Breast epithelium (tissue), 4 donors: ENCODE results near the gene ARSD. TPM values are rescaled to one million over a fixed set of nuclear protein-coding genes. Genes with fewer than 3 reads are reported as not detected.

Experiments used
- DNase-seq, 2 donors: peaks; one replicate each; pipeline ENCODE4 v3.0.0-alpha.2; 2019; ENCODE audit warnings: low spot score in 2 of 2
- H3K27ac ChIP-seq, 2 donors: fragments of 200-600 bp; sonication (generic) in 1 of 2; one replicate each; pipeline ENCODE4 v1.5.1; 2016 to 2019; ENCODE audit warnings: mild to moderate bottlenecking in 1 of 2
- H3K27me3 ChIP-seq, 2 donors: fragments of 200-600 bp; sonication (generic) in 1 of 2; one replicate each; pipeline versions ENCODE4 v1.5.1 to v1.6.0; 2017 to 2019; ENCODE audit warnings: control low read depth in 1 of 2, mild to moderate bottlenecking in 1 of 2
- H3K36me3 ChIP-seq: fragments of 200-600 bp; one replicate; pipeline ENCODE4 v1.5.1; 2019
- H3K4me1 ChIP-seq, 2 donors: fragments of 200-600 bp; sonication (generic); one replicate each; pipeline ENCODE4 v1.5.1; 2016 to 2019; ENCODE audit warnings: control low read depth in 1 of 2
- H3K4me3 ChIP-seq, 3 donors: fragments of 200-600 bp; sonication (generic); 1 replicate in 2 of 3; 2 replicates in 1 of 3; pipeline ENCODE4 v1.5.1; 2016 to 2019; ENCODE audit warnings: mild to moderate bottlenecking in 3 of 3, moderate library complexity in 2 of 3
- H3K9me3 ChIP-seq, 2 donors: fragments of 200-600 bp; sonication (generic) in 1 of 2; one replicate each; pipeline ENCODE4 v1.5.1; 2016 to 2019; ENCODE audit warnings: control low read depth in 1 of 2
- POLR2A ChIP-seq: fragments of 450-650 bp; IDR thresholded peaks from one replicate; pipeline ENCODE4 v1.6.1; 2016; ENCODE audit warnings: antibody characterized with exemption, mild to moderate bottlenecking, moderate library complexity
- POLR2AphosphoS5 ChIP-seq, 3 donors: sonication (generic); formaldehyde crosslinking; IDR thresholded peaks; one replicate each; pipeline ENCODE4 v1.6.1; 2017; ENCODE audit warnings: antibody characterized with exemption in 3 of 3
- intact Hi-C: fragments of 100-400 bp; cut with DNase I; formaldehyde crosslinking; loops from one replicate; pipeline ENCODE4 v1.15.1; 2023; ENCODE audit warnings: low total_unique reads
- total RNA-seq, 3 donors: library from RNA; depleted of rRNA; stranded (reverse); fragments of >200 nt; gene quantifications; one replicate each; pipeline ENCODE4 v1.1.0, GENCODE V29; 2016
- TF ChIP-seq, protein P1 (sequence below), 3 donors: fragments of 450-650 bp; IDR thresholded peaks; one replicate each; pipeline ENCODE4 v1.5.1; 2016 to 2017; ENCODE audit warnings: antibody characterized with exemption in 3 of 3, mild to moderate bottlenecking in 3 of 3, moderate library complexity in 3 of 3

The ARSD gene
- total RNA-seq, 3 donors from 2014 or later, result 28.0 to 83.3 (median 47.2) TPM

GRCh38 chrX:2889045-2889605, 40.0 kb downstream of the ARSD start:
- no peak overlapping the region for H3K27ac ChIP-seq
- H3K9me3 ChIP-seq, result no peaks in the 10 kb centered on the region
- peak overlapping the region; percentile 33 to 67 (median 46) for H3K4me3 ChIP-seq
- intact Hi-C loops, result no loop called here
- H3K27me3 ChIP-seq, result no peaks in the 10 kb centered on the region
- no peak for DNase-seq
- H3K36me3 ChIP-seq, result no peaks in the 10 kb centered on the region
- TF ChIP-seq POLR2A (no peak), POLR2AphosphoS5 (IDR thresholded peaks at IDR 0.05) (no peak)
- TF ChIP-seq, protein P1, sequence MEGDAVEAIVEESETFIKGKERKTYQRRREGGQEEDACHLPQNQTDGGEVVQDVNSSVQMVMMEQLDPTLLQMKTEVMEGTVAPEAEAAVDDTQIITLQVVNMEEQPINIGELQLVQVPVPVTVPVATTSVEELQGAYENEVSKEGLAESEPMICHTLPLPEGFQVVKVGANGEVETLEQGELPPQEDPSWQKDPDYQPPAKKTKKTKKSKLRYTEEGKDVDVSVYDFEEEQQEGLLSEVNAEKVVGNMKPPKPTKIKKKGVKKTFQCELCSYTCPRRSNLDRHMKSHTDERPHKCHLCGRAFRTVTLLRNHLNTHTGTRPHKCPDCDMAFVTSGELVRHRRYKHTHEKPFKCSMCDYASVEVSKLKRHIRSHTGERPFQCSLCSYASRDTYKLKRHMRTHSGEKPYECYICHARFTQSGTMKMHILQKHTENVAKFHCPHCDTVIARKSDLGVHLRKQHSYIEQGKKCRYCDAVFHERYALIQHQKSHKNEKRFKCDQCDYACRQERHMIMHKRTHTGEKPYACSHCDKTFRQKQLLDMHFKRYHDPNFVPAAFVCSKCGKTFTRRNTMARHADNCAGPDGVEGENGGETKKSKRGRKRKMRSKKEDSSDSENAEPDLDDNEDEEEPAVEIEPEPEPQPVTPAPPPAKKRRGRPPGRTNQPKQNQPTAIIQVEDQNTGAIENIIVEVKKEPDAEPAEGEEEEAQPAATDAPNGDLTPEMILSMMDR (IDR thresholded peaks at IDR 0.05), result no peak
- H3K4me1 ChIP-seq, result no peaks in the 10 kb centered on the region

- H3K4me1 ChIP-seq, result no peaks in the 10 kb centered on the region
- H3K27ac ChIP-seq, result no peak overlapping the region
- H3K9me3 ChIP-seq, result no peaks in the 10 kb centered on the region
- intact Hi-C loops, result no loop called here
- H3K27me3 ChIP-seq, result no peaks in the 10 kb centered on the region
- H3K36me3 ChIP-seq, result no peaks in the 10 kb centered on the region
- TF ChIP-seq, protein P1 (IDR thresholded peaks at IDR 0.05), result no peak
- TF ChIP-seq POLR2A (no peak), POLR2AphosphoS5 (IDR thresholded peaks at IDR 0.05) (no peak)
- H3K4me3 ChIP-seq, result no peak overlapping the region
- DNase-seq, result no peak
These were observed 40.8 kb downstream of the ARSD start for GRCh38 chrX:2888309-2888708.

GRCh38 chrX:2883770-2884169, 45.4 kb downstream of the ARSD start:
- Histone ChIP-seq H3K4me3 (no peak overlapping the region), H3K27me3 (peaks cover 0 to 5% of the 10 kb centered on the region in 2 donors), H3K4me1 (no peaks in the 10 kb centered on the region), H3K9me3 (no peaks in the 10 kb centered on the region), H3K27ac (no peak overlapping the region), H3K36me3 (no peaks in the 10 kb centered on the region)
- TF ChIP-seq, protein P1 (IDR thresholded peaks at IDR 0.05), result no peak
- TF ChIP-seq POLR2A (no peak), POLR2AphosphoS5 (IDR thresholded peaks at IDR 0.05) (no peak)
- no peak for DNase-seq
- intact Hi-C loops, result no loop called here

GRCh38 chrX:2879670-2880069, 49.5 kb downstream of the ARSD start:
- Histone ChIP-seq H3K4me3 (no peak overlapping the region), H3K36me3 (no peaks in the 10 kb centered on the region), H3K4me1 (no peaks in the 10 kb centered on the region), H3K27me3 (peaks cover 0 to 5% of the 10 kb centered on the region in 2 donors), H3K9me3 (peaks cover 0 to 7% of the 10 kb centered on the region in 2 donors), H3K27ac (no peak overlapping the region)
- TF ChIP-seq, protein P1 (IDR thresholded peaks at IDR 0.05), result no peak
- TF ChIP-seq POLR2A (no peak), POLR2AphosphoS5 (IDR thresholded peaks at IDR 0.05) (no peak)
- intact Hi-C loops, result no loop called here
- DNase-seq, result no peak

- Histone ChIP-seq H3K27me3 (peaks cover 0 to 5% of the 10 kb centered on the region in 2 donors), H3K4me3 (no peak overlapping the region), H3K36me3 (no peaks in the 10 kb centered on the region), H3K9me3 (peaks cover 0 to 9% of the 10 kb centered on the region in 2 donors), H3K4me1 (no peaks in the 10 kb centered on the region), H3K27ac (no peak overlapping the region)
- TF ChIP-seq, protein P1 (IDR thresholded peaks at IDR 0.05), result no peak
- TF ChIP-seq POLR2A, result no peak
- TF ChIP-seq POLR2AphosphoS5 (IDR thresholded peaks at IDR 0.05), result no peak
- no peak for DNase-seq
- intact Hi-C loops, result no loop called here
These were observed 50.6 kb downstream of the ARSD start for GRCh38 chrX:2878563-2878962.
